ENCODE measurements around the gene OR6A2.

- TF ChIP-seq BACH2 (CRISPR knock-in tag; IDR thresholded peaks at IDR 0.05; ENCODE audit: borderline replicate concordance) (no peak), ZNF8 (CRISPR knock-in tag; IDR thresholded peaks at IDR 0.05) (no peak), RARB (CRISPR knock-in tag; IDR thresholded peaks at IDR 0.05) (no peak), PATZ1 (CRISPR knock-in tag; IDR thresholded peaks at IDR 0.05; ENCODE audit: borderline replicate concordance) (no peak)
These were observed 42.2 kb upstream of the OR6A2 start for GRCh38 chr11:6841694-6842093.

All from SK-N-SH treated with all-trans-retinoic acid at 6 μM for 48 hours (cell line).